Thyroid gland (tissue), 4 donors: ENCODE measurements around the gene SLC9A1.

Source experiments
- POLR2A ChIP-seq, 2 donors: fragments of 450-650 bp; IDR thresholded peaks; one replicate each; pipeline ENCODE4 v1.6.1; 2017; ENCODE audit warnings: antibody characterized with exemption in 2 of 2, mild to moderate bottlenecking in 2 of 2, moderate library complexity in 1 of 2
- TF ChIP-seq, protein P1 (sequence below), 6 experiments: fragments of 200-600 bp in 3 of 6; fragments of 450-650 bp in 3 of 6; sonication (generic) in 3 of 6; IDR thresholded peaks; one replicate each; pipeline ENCODE4 v1.5.1; 2016 to 2019; ENCODE audit warnings: antibody characterized with exemption in 6 of 6, mild to moderate bottlenecking in 2 of 6, inconsistent platforms in 1 of 6, moderate library complexity in 1 of 6

DNA sequence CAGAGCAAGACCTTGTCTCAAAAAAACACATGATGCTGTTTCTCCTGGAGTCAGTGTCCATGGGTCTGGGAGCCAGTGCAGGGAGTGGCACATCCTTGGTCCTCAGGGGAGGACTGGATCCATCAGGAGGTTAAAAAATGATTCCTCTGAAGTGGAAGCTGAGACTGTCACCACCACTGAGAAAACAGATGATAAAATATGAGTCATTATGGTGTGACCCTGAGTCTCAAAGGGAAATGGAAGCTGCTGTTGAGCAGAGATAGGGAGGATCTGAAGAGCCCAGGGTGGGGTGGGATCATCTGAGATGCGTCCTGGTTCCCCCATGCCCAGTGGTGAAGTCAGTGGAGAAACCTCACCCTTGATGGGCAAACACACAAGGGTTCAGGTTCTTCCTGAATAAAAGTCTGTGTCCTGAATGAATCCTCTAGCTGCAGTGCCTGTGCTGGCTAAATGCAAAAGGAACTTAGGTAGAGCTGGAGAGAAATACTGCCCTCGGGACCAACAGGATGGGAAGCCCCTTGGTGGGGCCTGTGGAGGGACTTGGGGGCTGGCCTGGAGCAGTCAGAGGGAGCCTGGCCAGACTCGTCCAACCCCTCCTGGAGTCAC, 80.6 kb downstream of the SLC9A1 start:
- no peak for TF ChIP-seq POLR2A (IDR thresholded peaks at IDR 0.05)
- TF ChIP-seq, protein P1, sequence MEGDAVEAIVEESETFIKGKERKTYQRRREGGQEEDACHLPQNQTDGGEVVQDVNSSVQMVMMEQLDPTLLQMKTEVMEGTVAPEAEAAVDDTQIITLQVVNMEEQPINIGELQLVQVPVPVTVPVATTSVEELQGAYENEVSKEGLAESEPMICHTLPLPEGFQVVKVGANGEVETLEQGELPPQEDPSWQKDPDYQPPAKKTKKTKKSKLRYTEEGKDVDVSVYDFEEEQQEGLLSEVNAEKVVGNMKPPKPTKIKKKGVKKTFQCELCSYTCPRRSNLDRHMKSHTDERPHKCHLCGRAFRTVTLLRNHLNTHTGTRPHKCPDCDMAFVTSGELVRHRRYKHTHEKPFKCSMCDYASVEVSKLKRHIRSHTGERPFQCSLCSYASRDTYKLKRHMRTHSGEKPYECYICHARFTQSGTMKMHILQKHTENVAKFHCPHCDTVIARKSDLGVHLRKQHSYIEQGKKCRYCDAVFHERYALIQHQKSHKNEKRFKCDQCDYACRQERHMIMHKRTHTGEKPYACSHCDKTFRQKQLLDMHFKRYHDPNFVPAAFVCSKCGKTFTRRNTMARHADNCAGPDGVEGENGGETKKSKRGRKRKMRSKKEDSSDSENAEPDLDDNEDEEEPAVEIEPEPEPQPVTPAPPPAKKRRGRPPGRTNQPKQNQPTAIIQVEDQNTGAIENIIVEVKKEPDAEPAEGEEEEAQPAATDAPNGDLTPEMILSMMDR (IDR thresholded peaks at IDR 0.05), result no peak
